Neuron (in vitro differentiated cells): ENCODE measurements around the gene CCM2.
"Not testable (repeated sequence)": the region's sequence is repeated elsewhere in the genome, so short reads cannot be mapped to it uniquely, and the experiment has no call there.

Experiments
- H2AFZ ChIP-seq: one replicate; pipeline ENCODE4 v1.6.1; 2013; ENCODE audit warnings: low read depth, mild to moderate bottlenecking, inconsistent platforms, low read length, moderate library complexity
- H3K27me3 ChIP-seq: one replicate; pipeline ENCODE4 v1.6.1; 2013; ENCODE audit warnings: low read length; ENCODE audit not compliant: insufficient read depth
- H3K36me3 ChIP-seq: one replicate; pipeline ENCODE4 v1.6.1; 2013; ENCODE audit warnings: low read length; ENCODE audit not compliant: insufficient read depth
- H3K4me1 ChIP-seq: one replicate; pipeline ENCODE4 v1.6.1; 2013; ENCODE audit warnings: low read length; ENCODE audit not compliant: insufficient read depth
- H3K4me3 ChIP-seq: 2 replicates; pipeline ENCODE4 v1.5.1; 2013; ENCODE audit warnings: mild to moderate bottlenecking, low read length, moderate library complexity
- H3K9me3 ChIP-seq: one replicate; pipeline ENCODE4 v1.6.1; 2013; ENCODE audit warnings: low read length

CCM2 gene

GRCh38 chr7:45015313-45015712, 15.3 kb downstream of the CCM2 start:
- Histone ChIP-seq H3K36me3 (no peaks in the 10 kb centered on the region), H3K9me3 (peaks cover 7% of the 10 kb centered on the region), H3K27me3 (no peaks in the 10 kb centered on the region), H2AFZ (no peak overlapping the region), H3K4me3 (no peak overlapping the region), H3K4me1 (no peaks in the 10 kb centered on the region)

GRCh38 chr7:45017253-45017652, 17.3 kb downstream of the CCM2 start:
- no peaks in the 10 kb centered on the region for H3K27me3 ChIP-seq
- H2AFZ ChIP-seq, result no peak overlapping the region
- no peak overlapping the region for H3K4me3 ChIP-seq
- peaks cover 7% of the 10 kb centered on the region for H3K9me3 ChIP-seq
- H3K36me3 ChIP-seq, result no peaks in the 10 kb centered on the region
- H3K4me1 ChIP-seq, result no peaks in the 10 kb centered on the region

DNA sequence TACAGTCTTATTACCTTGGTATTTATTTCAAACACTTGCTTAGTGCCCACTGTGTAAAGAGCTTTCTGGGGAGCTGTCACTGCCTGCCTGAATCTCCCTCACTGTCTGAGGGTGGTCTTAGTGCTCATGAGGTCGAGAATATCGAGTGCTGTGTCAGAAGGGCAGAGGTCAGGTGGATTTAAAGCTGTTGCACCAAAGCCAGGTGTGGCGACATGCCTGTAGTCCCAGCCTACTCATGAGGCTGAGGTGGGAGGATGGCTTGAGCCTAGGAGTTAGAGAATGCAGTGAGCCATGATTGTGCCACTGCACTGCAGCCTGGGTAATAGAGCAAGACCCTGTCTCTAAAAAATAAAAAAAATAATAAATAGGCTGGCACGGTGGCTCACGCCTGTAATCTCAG, 20.9 kb downstream of the CCM2 start:
- H3K9me3 ChIP-seq, result peaks cover 9% of the 10 kb centered on the region

GRCh38 chr7:45021604-45022296, 21.7 kb downstream of the CCM2 start:
- H3K4me1 ChIP-seq, result no peaks in the 10 kb centered on the region
- H3K9me3 ChIP-seq, result peaks cover 9% of the 10 kb centered on the region
- no peaks in the 10 kb centered on the region for H3K27me3 ChIP-seq
- H3K36me3 ChIP-seq, result no peaks in the 10 kb centered on the region
- H2AFZ ChIP-seq, result no peak overlapping the region
- no peak overlapping the region for H3K4me3 ChIP-seq

More for the DNA sequence above, 20.9 kb downstream of the CCM2 start:
- Histone ChIP-seq H3K4me3 (no peak overlapping the region), H2AFZ (no peak overlapping the region), H3K4me1 (no peaks in the 10 kb centered on the region), H3K36me3 (no peaks in the 10 kb centered on the region), H3K27me3 (no peaks in the 10 kb centered on the region)

DNA sequence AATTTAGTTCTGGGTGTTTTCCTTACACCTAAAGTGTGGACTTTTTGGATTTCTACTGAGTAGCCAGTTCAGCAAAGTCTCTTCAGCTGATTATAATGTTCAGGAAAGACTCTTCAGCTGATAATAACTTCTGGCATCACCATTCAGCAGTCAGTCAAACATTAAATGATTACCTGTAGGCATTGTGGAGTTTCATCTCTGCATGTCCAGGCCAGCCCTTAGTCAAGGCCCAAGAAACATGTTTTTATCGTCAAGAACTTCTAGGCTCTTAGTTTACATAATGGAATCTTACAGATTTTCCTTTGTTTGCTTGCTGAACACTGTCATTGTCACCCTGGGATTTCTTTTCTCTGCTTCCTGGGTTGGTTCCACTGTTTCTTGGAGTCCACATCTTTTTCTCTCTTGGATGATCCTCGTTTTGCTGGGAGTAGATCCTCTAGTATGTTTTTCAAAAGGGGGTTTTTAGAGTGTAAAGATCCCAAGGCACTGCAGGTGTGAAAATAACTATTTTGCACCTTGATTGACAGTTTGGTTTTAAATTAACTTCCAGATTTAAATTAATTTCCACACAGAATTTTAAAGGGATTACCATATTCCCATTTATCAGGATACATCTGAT, 24.2 kb downstream of the CCM2 start:
- Histone ChIP-seq H3K36me3 (peaks cover 15% of the 10 kb centered on the region), H2AFZ (no peak overlapping the region), H3K9me3 (peaks cover 2% of the 10 kb centered on the region), H3K4me1 (no peaks in the 10 kb centered on the region), H3K27me3 (no peaks in the 10 kb centered on the region), H3K4me3 (no peak overlapping the region)

GRCh38 chr7:45025473-45025872, 25.5 kb downstream of the CCM2 start:
- peaks cover 15% of the 10 kb centered on the region for H3K36me3 ChIP-seq
- H3K4me1 ChIP-seq, H3K27me3 ChIP-seq, H2AFZ ChIP-seq, H3K4me3 ChIP-seq, H3K9me3 ChIP-seq: not testable (repeated sequence)

- Histone ChIP-seq H3K27me3 (no peaks in the 10 kb centered on the region), H3K9me3 (peaks cover 2% of the 10 kb centered on the region), H3K36me3 (peaks cover 15% of the 10 kb centered on the region), H3K4me3 (no peak overlapping the region), H2AFZ (no peak overlapping the region), H3K4me1 (no peaks in the 10 kb centered on the region)
These were observed 26.0 kb downstream of the CCM2 start for GRCh38 chr7:45026013-45026412.

DNA sequence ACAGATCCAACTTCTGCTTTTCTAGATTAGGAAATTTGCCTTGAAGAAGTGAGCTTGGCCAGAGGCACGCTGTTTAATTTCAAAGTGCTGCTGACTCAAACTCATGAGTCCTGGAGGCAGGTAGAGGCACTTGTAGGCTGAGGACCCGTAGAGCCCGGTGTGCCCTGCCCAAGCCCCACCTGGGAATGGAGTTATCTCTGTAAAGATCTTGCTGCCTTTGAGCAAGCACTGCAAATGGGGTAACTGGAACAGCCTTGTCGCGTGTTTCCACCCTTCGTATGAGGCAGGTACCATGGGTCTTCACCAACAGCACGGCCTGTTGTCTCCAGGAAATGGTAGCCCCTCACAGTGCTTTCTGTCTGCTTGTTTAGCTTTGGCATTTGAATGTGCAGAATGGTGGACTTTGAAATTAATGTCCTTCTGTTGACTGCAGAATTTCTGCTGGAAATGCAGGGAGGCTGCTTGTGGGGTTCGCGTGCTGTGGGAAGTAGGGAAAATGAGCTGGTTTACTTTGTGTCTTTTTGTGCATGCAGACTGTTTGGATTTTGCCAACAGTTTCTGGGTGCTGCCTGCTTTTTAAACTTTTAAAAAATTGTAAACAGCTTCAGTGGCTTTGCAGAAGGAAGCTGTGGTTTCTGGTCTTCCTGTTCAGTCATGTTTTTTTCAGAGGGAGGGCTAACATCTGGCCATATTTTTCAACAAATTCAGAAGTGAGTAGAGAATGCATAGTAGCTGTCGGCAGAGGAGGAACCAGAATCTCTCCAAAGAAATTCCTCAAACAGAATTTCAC, 27.2 kb downstream of the CCM2 start:
- H3K27me3 ChIP-seq, result no peaks in the 10 kb centered on the region
- no peak overlapping the region for H3K4me3 ChIP-seq
- H3K4me1 ChIP-seq, result no peaks in the 10 kb centered on the region
- no peak overlapping the region for H2AFZ ChIP-seq
- H3K9me3 ChIP-seq, result peaks cover 2% of the 10 kb centered on the region
- H3K36me3 ChIP-seq, result peaks cover 15% of the 10 kb centered on the region

DNA sequence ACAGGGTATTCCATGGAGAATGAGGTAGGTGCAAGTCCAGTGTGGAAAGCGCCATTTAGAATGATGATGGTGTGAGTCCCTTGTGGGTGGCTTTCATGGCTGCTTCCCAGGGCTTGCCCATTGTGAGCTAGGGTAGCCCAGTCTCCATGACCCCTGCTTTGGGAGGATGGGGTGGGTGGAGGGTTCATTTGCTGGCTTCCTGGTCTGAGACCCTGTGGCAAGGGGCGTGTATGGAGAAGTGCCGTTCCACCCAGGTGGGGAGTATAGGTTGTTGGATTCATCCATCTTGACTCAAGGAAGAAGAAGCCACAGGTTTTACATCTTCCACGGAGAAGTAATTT, 27.7 kb downstream of the CCM2 start:
- Histone ChIP-seq H3K4me3 (no peak overlapping the region), H3K27me3 (no peaks in the 10 kb centered on the region), H3K36me3 (peaks cover 15% of the 10 kb centered on the region), H3K9me3 (peaks cover 2% of the 10 kb centered on the region), H3K4me1 (no peaks in the 10 kb centered on the region), H2AFZ (no peak overlapping the region)

- peaks cover 15% of the 10 kb centered on the region for H3K36me3 ChIP-seq
- peaks cover 2% of the 10 kb centered on the region for H3K9me3 ChIP-seq
- no peak overlapping the region for H2AFZ ChIP-seq
- no peaks in the 10 kb centered on the region for H3K27me3 ChIP-seq
- H3K4me3 ChIP-seq, result no peak overlapping the region
- no peaks in the 10 kb centered on the region for H3K4me1 ChIP-seq
These were observed 28.3 kb downstream of the CCM2 start for GRCh38 chr7:45028138-45028919.

GRCh38 chr7:45028920-45029344, 28.9 kb downstream of the CCM2 start:
- H3K36me3 ChIP-seq, result peaks cover 15% of the 10 kb centered on the region
- H3K27me3 ChIP-seq, result no peaks in the 10 kb centered on the region
- H3K9me3 ChIP-seq, result peaks cover under 1% of the 10 kb centered on the region
- no peak overlapping the region for H3K4me3 ChIP-seq
- no peaks in the 10 kb centered on the region for H3K4me1 ChIP-seq
- no peak overlapping the region for H2AFZ ChIP-seq

DNA sequence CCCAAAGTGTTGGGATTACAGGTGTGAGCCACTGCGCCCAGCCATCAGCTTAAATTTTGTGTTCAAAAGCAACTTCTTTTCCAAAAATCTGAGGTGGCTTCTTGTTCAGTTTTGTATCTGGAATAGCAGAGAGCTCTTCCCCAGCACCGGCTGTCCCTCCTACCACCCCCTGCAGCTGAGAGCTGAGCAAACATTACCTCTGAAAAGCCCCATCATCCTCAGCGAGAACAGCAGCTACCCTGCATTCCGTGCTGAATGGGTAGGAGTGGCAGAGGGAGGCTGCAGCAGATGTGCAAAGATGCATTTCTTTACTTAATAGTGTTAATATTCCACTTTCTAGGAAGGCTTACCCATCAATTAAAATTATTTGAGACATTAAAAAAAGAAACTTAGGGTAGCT, 31.8 kb downstream of the CCM2 start:
- Histone ChIP-seq H3K36me3 (peaks cover 14% of the 10 kb centered on the region), H3K27me3 (no peaks in the 10 kb centered on the region), H3K4me3 (no peak overlapping the region), H3K4me1 (no peaks in the 10 kb centered on the region), H3K9me3 (no peaks in the 10 kb centered on the region), H2AFZ (no peak overlapping the region)

DNA sequence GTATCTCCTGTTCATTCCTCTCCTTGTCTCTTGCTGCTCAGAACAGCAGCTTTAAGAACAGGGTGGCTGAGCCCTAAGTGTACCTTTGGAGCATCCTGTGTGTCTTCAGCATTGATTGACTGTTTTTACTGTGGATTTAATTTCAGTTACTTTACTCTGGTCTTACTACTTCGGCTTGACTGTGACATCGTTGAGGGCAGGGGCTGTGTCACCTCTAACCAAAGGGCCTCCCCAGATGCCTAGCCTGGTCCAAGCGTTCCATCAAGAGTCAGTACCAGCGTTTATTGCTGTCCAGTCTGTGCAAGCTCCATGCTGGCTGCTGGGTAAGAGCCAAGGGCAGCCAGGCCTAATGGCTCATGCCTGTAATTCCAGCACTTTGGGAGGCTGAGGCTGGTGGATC, 32.4 kb downstream of the CCM2 start:
- H2AFZ ChIP-seq, result no peak overlapping the region
- H3K36me3 ChIP-seq, result peaks cover 10% of the 10 kb centered on the region
- H3K4me3 ChIP-seq, result no peak overlapping the region
- no peaks in the 10 kb centered on the region for H3K4me1 ChIP-seq
- no peaks in the 10 kb centered on the region for H3K27me3 ChIP-seq
- no peaks in the 10 kb centered on the region for H3K9me3 ChIP-seq
